H1 (cell line): Measurements from ENCODE around the gene RETREG1. TPM values are rescaled to one million over a fixed set of nuclear protein-coding genes. Genes with fewer than 3 reads are reported as not detected.

ENCODE experiments used
- CTCF ChIA-PET: fragments of 300-600 bp; sonication (Branson Sonifier 250); formaldehyde crosslinking; loops from one replicate; lab custom pipeline; 2021; ENCODE audit not compliant: partially characterized antibody; lab: Charles Lee
- POLR2A ChIA-PET: fragments of 300-600 bp; sonication (Branson Sonifier 250); formaldehyde crosslinking; loops from one replicate; lab custom pipeline; 2021; ENCODE audit warnings: inconsistent platforms; ENCODE audit not compliant: partially characterized antibody; lab: Charles Lee
- DNase-seq, 2 experiments: peaks; one replicate each; pipeline versions ENCODE4 v3.0.0 to v3.0.0-alpha.2; 2010 to 2022; ENCODE audit warnings: low spot score in 2 of 2, low read depth in 1 of 2, mixed read lengths in 1 of 2
- FAIRE-seq: peaks from 2 replicates; lab custom pipeline; 2011; peaks lifted over from hg19 to GRCh38; lab: Jason Lieb, UNC
- H2AFZ ChIP-seq: 2 replicates; pipeline ENCODE4 v1.8.1; 2012; ENCODE audit warnings: low read length, inconsistent platforms
- H2AK5ac ChIP-seq: 2 replicates; pipeline ENCODE4 v1.6.1; 2013; ENCODE audit warnings: low read depth, low read length
- H2BK120ac ChIP-seq: replicated peaks from 2 replicates; pipeline ENCODE3; 2013; ENCODE audit warnings: low read depth, low read length, inconsistent platforms
- H2BK12ac ChIP-seq: 2 replicates; pipeline ENCODE4 v1.6.1; 2013; ENCODE audit warnings: low read depth, low read length
- H2BK15ac ChIP-seq: 2 replicates; pipeline ENCODE4 v1.6.1; 2013; ENCODE audit warnings: low read length
- H2BK20ac ChIP-seq: 2 replicates; pipeline ENCODE4 v1.6.1; 2013; ENCODE audit warnings: low read length
- H2BK5ac ChIP-seq: 2 replicates; pipeline ENCODE4 v1.6.1; 2013; ENCODE audit warnings: low read depth, low read length
- H3K14ac ChIP-seq: 2 replicates; pipeline ENCODE4 v1.6.1; 2013; ENCODE audit warnings: inconsistent platforms; ENCODE audit not compliant: insufficient read length
- H3K18ac ChIP-seq: 2 replicates; pipeline ENCODE4 v1.6.1; 2013; ENCODE audit warnings: low read length; ENCODE audit errors: extremely low read depth
- H3K23ac ChIP-seq: 2 replicates; pipeline ENCODE4 v1.6.1; 2013; ENCODE audit warnings: inconsistent platforms; ENCODE audit not compliant: insufficient read length
- H3K23me2 ChIP-seq: 2 replicates; pipeline ENCODE4 v1.6.1; 2013; ENCODE audit warnings: low read depth, low read length
- H3K27ac ChIP-seq: 2 replicates; pipeline ENCODE4 v1.6.1; 2011; ENCODE audit warnings: low read depth, low read length, inconsistent platforms
- H3K27me3 ChIP-seq, 4 experiments: replicated peaks in 1 of 4; 1 replicate in 1 of 4; 2 replicates in 3 of 4; pipeline versions ENCODE4 v1.6.1 to v1.8.1; 2011 to 2013; ENCODE audit warnings: low read length in 3 of 4, mild to moderate bottlenecking in 3 of 4, inconsistent platforms in 2 of 4, mixed read lengths in 2 of 4, moderate library complexity in 1 of 4; ENCODE audit not compliant: control insufficient read depth in 3 of 4, insufficient read depth in 3 of 4; ENCODE audit errors: extremely low read depth in 1 of 4
- H3K36me3 ChIP-seq, 4 experiments: 2 replicates each; pipeline versions ENCODE4 v1.6.1 to v1.8.1; 2011 to 2013; ENCODE audit warnings: mild to moderate bottlenecking in 4 of 4, low read length in 3 of 4, moderate library complexity in 2 of 4, control low read depth in 1 of 4, inconsistent platforms in 1 of 4; ENCODE audit not compliant: insufficient read depth in 4 of 4, control insufficient read depth in 2 of 4
- H3K4ac ChIP-seq: replicated peaks from 2 replicates; pipeline ENCODE3; 2013; ENCODE audit warnings: low read length, low read depth, mixed read lengths, inconsistent platforms; ENCODE audit not compliant: insufficient read length
- H3K4me1 ChIP-seq, 4 experiments: replicated peaks in 1 of 4; 1 replicate in 1 of 4; 2 replicates in 3 of 4; pipeline versions ENCODE4 v1.6.1 to v1.8.1; 2011 to 2013; ENCODE audit warnings: low read length in 3 of 4, inconsistent platforms in 2 of 4, mixed read lengths in 1 of 4; ENCODE audit not compliant: insufficient read depth in 4 of 4, control insufficient read depth in 3 of 4
- H3K4me2 ChIP-seq, 2 experiments: 2 replicates each; pipeline versions ENCODE4 v1.6.1 to v1.8.1; 2011 to 2013; ENCODE audit warnings: low read depth in 2 of 2, low read length in 2 of 2, control low read depth in 1 of 2, inconsistent platforms in 1 of 2, mild to moderate bottlenecking in 1 of 2; ENCODE audit not compliant: insufficient read depth in 1 of 2
- H3K4me3 ChIP-seq, 4 experiments: fragments of 200-600, 300-600 bp in 1 of 4; sonication (generic), shearing (Covaris generic), sonication (Bioruptor Twin) in 1 of 4; 2 replicates each; pipeline versions ENCODE4 v1.5.1 to v1.8.1; 2011 to 2016; ENCODE audit warnings: low read length in 4 of 4, low read depth in 3 of 4, control low read depth in 2 of 4, inconsistent platforms in 2 of 4, mild to moderate bottlenecking in 2 of 4, mixed read lengths in 1 of 4, moderate library complexity in 1 of 4; ENCODE audit not compliant: insufficient read depth in 2 of 4; ENCODE audit errors: extremely low read depth in 1 of 4
- H3K56ac ChIP-seq: replicated peaks from 2 replicates; pipeline ENCODE3; 2013; ENCODE audit warnings: low read depth, mild to moderate bottlenecking, mixed read lengths, low read length, inconsistent platforms; ENCODE audit not compliant: insufficient read length
- H3K79me1 ChIP-seq: 2 replicates; pipeline ENCODE4 v1.6.1; 2013; ENCODE audit warnings: low read depth, low read length, control low read depth
- H3K79me2 ChIP-seq, 2 experiments: 2 replicates each; pipeline versions ENCODE4 v1.6.1 to v1.8.1; 2012 to 2013; ENCODE audit warnings: low read length in 2 of 2, mild to moderate bottlenecking in 2 of 2, inconsistent platforms in 1 of 2; ENCODE audit not compliant: insufficient read depth in 2 of 2, control insufficient read depth in 1 of 2
- H3K9ac ChIP-seq, 4 experiments: replicated peaks in 1 of 4; 1 replicate in 1 of 4; 2 replicates in 3 of 4; pipeline versions ENCODE4 v1.6.1 to v1.8.1; 2011 to 2013; ENCODE audit warnings: low read depth in 3 of 4, low read length in 3 of 4, control low read depth in 2 of 4, mild to moderate bottlenecking in 2 of 4, moderate library complexity in 2 of 4, inconsistent platforms in 1 of 4; ENCODE audit errors: extremely low read depth in 1 of 4
- H3K9me3 ChIP-seq, 2 experiments: 2 replicates each; pipeline versions ENCODE4 v1.6.1 to v1.8.1; 2012 to 2013; ENCODE audit warnings: mild to moderate bottlenecking in 2 of 2, moderate library complexity in 2 of 2, control low read depth in 1 of 2, inconsistent platforms in 1 of 2, low read depth in 1 of 2, low read length in 1 of 2, mixed read lengths in 1 of 2; ENCODE audit not compliant: insufficient read depth in 2 of 2
- H4K20me1 ChIP-seq, 2 experiments: replicated peaks in 1 of 2; 2 replicates each; pipeline versions ENCODE3 to v1.8.1; 2011 to 2013; ENCODE audit warnings: inconsistent platforms in 2 of 2, low read length in 2 of 2, mild to moderate bottlenecking in 1 of 2; ENCODE audit not compliant: insufficient read depth in 2 of 2, control insufficient read depth in 1 of 2
- H4K5ac ChIP-seq: 2 replicates; pipeline ENCODE4 v1.6.1; 2013; ENCODE audit warnings: low read length, low read depth, mixed read lengths, inconsistent platforms; ENCODE audit not compliant: insufficient read length
- H4K8ac ChIP-seq: 2 replicates; pipeline ENCODE4 v1.8.0; 2013; ENCODE audit warnings: mild to moderate bottlenecking, moderate library complexity, low read length, inconsistent platforms; ENCODE audit not compliant: insufficient read depth; ENCODE audit errors: extremely low read depth
- H4K91ac ChIP-seq: replicated peaks from 2 replicates; pipeline ENCODE3; 2013; ENCODE audit warnings: low read length, mixed read lengths, inconsistent platforms; ENCODE audit not compliant: insufficient read length
- RAD21 ChIP-seq, 2 experiments: IDR thresholded peaks in 1 of 2; conservative IDR thresholded peaks in 1 of 2; 2 replicates each; pipeline ENCODE4 v1.6.1; 2011; ENCODE audit warnings: low read depth in 2 of 2, low read length in 2 of 2, improper control_type of control experiment in 1 of 2, inconsistent platforms in 1 of 2, mild to moderate bottlenecking in 1 of 2, moderate library complexity in 1 of 2
- WGBS, 2 experiments: shearing (Covaris generic) in 1 of 2; methylation state at CpG; one replicate each; pipeline versions ENCODE4 v1.1.6 to v1.1.7; 2013 to 2015; ENCODE audit warnings: low lambda C conversion rate in 2 of 2, mixed read lengths in 2 of 2, inconsistent platforms in 1 of 2, low coverage in 1 of 2, missing lambda C conversion rate in 1 of 2; ENCODE audit not compliant: insufficient replicate concordance in 2 of 2, insufficient coverage in 1 of 2, insufficient read length in 1 of 2; ENCODE audit errors: extremely low coverage in 1 of 2, missing lambda C conversion rate in 1 of 2; 5-methylcytosine and 5-hydroxymethylcytosine counted together
- polyA plus RNA-seq, 7 experiments: library from polyadenylated mRNA; depleted of rRNA in 3 of 7; stranded (reverse) in 5 of 7; unstranded in 2 of 7; fragments of >200 nt in 5 of 7; fragments of 200-250 nt in 2 of 7; gene quantifications; 1 replicate in 5 of 7; 2 replicates in 1 of 7; 4 replicates in 1 of 7; pipeline versions ENCODE4 v1.2.1 to v1.2.3, GENCODE V29; 2011 to 2013; ENCODE audit warnings: missing spikeins in 2 of 7, mixed read lengths in 2 of 7
- total RNA-seq: library from RNA; stranded (reverse); fragmentation: NEBNext Ultra II Directional; extraction: Animal tissue kit (Norgen Biotek cat#: 25700); gene quantifications from 2 replicates; pipeline ENCODE4 v1.2.1, GENCODE V29; 2021

Gene RETREG1
- total and polyA plus RNA-seq, 2 of the 8 experiments (the other 6 are each of a cell fraction or from before 2014, with no cell fraction given): 0.62 to 1.9 TPM

GRCh38 chr5:16600946-16601345 is 15.9 kb downstream of the RETREG1 start:
- POLR2A ChIA-PET: no interaction called here
- Histone ChIP-seq H3K27ac (no peak overlapping the region), H3K9ac (no peak overlapping the region), H2AK5ac (no peak overlapping the region), H2BK12ac (no peak overlapping the region), H3K56ac (no peak overlapping the region), H4K8ac (no peak overlapping the region), H3K4me3 (no peak overlapping the region), H3K36me3 (no peaks in the 10 kb centered on the region), H4K20me1 (no peaks in the 10 kb centered on the region), H2AFZ (no peak overlapping the region), H3K27me3 (no peaks in the 10 kb centered on the region), H3K4me2 (no peak overlapping the region), H3K23ac (no peak overlapping the region), H2BK5ac (no peak overlapping the region), H2BK120ac (no peak overlapping the region), H2BK20ac (no peak overlapping the region), H3K4ac (no peak overlapping the region), H4K91ac (no peak overlapping the region), H4K5ac (no peak overlapping the region), H3K4me1 (no peaks in the 10 kb centered on the region), H3K14ac (no peak overlapping the region), H3K18ac (no peak overlapping the region), H3K9me3 (no peaks in the 10 kb centered on the region), H3K79me1 (0 out of 2 replicates have a peak, but pooled peaks cover 2% of the 10 kb centered on the region), H3K79me2 (no peaks in the 10 kb centered on the region), H2BK15ac (no peak overlapping the region), H3K23me2 (no peaks in the 10 kb centered on the region)
- DNase-seq: no peak
- no peak for TF ChIP-seq RAD21 (IDR thresholded peaks at IDR 0.05 in 1 of 2, conservative IDR thresholded peaks at IDR 0.05 in 1 of 2; ENCODE audit: low read depth in 2 of 2, low read length in 2 of 2)
- WGBS, 2 experiments: 97% methylated on average over 5 of the region's 5 CpGs; no CpG with 5 or more reads in 1 of the 2 experiments
- CTCF ChIA-PET: interaction anchor here (0.6 kb wide), 1 partner anchor 145 kb away, joined by 3 read pairs; no protein-coding TSS in a partner anchor
- no peak for FAIRE-seq
